Measurements from ENCODE around the gene PHACTR1.

Gene PHACTR1

DNA sequence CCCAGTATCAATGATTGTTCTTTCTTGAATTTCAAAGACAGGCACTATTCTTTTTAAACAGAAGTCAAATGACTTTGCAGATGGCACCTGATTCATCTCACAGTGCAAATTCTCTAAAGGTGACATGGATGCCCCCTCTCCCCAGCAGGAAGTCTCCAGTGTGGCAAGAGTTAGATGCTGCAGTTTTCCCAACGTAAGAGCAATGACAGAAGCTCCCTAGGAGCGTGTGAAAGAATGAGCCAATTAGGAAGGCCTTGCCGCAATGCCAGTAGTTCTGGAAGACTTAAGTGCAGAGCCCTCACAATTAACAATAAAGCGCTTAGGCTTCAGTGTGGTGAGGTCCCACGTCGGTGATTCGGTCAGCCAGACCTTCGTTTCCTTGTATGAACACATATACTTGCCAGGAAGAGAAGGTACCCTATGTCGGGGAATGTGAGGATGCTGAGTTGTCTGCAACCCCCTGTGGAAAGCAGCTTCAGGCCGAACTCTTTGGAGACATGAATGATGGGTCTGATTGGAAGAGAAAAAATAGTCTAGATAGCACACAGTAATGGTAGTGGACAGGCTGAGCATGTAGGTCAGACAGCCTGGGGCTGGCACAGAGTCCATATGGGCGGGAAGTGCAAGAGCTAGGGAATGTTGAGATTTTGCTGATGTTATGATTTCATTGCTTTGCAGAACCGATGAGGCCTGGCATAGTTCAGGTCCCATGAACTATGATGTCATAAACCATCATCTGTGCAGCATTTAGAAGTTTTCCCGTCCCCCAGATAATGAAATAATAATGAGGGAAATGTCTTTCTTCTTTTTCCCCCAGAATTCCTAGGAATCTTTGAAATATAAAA, 132.6 kb downstream of the PHACTR1 start:
- DNase-seq (ENCODE audit: low read depth in 2 of 2) = no peak

GRCh38 chr6:12849809-12850198, 133.2 kb downstream of the PHACTR1 start:
- DNase-seq (ENCODE audit: low read depth in 2 of 2) = no peak

- no peak for DNase-seq (ENCODE audit: low read depth in 2 of 2)
These were observed 134.6 kb downstream of the PHACTR1 start for GRCh38 chr6:12851123-12851695.

- DNase-seq (ENCODE audit: low read depth in 2 of 2) = no peak
These were observed 145.0 kb downstream of the PHACTR1 start for GRCh38 chr6:12861603-12862002.

DNA sequence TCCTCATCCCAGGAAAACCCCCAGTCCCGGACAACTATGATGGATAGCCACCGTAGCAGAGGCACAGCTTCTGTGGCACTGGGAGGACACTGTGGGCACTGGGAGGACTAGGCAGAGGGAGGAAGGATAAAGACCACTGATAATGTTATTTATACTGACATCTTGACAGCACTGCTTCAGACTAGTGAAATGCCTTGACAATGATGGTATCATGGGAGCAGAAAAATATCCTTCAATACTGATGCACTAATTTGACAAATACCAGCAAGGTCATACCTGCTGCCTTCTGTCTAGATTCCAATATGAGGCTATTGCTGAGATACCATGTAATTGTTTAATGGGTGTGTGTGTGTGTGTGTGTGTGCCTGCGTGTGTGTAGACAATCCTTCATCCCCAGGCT, 148.6 kb downstream of the PHACTR1 start:
- no peak for DNase-seq (ENCODE audit: low read depth in 2 of 2)

DNA sequence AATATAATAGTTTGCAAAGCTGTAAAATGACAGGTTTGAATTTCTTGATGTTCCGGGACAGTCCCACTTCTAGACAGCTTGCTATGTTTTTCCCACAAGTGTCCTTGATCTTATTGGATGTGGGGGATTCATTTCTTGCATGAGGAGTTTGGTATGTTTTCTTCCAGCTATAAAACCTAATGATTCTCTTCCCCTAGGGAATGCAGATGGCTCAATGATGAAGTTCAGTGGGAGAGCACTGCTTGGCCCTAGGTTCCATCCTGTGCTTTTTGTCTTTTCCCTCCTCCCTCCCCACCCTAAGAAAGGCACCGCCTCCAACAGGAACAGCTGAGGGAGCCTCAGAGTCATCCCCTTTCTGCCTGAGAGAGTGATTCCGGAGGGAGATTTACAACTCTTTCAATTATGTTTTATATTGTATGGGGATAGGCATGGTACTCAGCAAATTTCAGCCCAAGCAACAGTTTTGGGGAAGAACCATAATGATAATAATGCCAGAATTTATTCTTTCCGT, 149.2 kb downstream of the PHACTR1 start:
- DNase-seq (ENCODE audit: low read depth in 2 of 2) = no peak

- DNase-seq (ENCODE audit: low read depth in 2 of 2) = no peak
These were observed 150.0 kb downstream of the PHACTR1 start for GRCh38 chr6:12866422-12867029.

GRCh38 chr6:12869816-12870432, 153.4 kb downstream of the PHACTR1 start:
- DNase-seq (ENCODE audit: low read depth in 2 of 2) = no peak

DNA sequence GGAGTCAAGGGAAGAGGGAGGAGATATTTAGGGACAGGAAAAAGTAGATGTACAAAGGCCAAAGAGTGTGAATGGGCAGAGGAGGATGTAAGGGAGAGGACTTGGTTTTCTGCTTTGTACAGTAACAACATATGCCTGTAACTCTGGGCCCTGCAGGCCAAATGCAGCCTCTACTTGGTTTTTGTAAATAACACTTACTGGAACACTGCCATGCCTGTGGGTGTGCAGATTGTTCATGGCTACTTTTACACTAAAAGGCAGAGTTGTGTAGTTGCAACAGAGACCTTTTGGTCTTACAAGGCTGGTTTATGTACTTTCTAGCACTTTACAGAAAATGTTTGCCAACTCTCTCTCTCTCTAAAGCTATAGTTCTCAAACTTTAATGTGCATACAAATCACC, 157.1 kb downstream of the PHACTR1 start:
- no peak for DNase-seq (ENCODE audit: low read depth in 2 of 2)

DNA sequence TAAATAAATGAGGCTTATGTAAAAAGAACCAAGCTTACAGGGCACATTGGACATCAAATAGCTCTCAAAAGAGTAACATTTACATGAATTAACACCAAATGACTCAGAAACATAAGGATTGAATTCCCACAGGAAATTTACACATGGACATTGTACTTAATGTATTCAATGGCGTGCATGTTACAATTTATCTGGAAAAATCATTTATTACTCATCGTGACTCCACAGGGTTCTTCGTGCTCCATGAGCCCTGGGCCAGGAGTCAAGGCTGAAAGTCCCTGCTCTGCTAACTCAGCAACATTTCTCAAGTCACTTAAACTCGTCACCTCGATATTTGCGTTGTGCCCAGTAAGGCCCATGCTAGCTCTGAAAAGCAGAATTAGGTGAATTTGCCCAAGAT, 158.5 kb downstream of the PHACTR1 start:
- DNase-seq (ENCODE audit: low read depth in 2 of 2) = no peak

- no peak for DNase-seq (ENCODE audit: low read depth in 2 of 2)
These were observed 162.2 kb downstream of the PHACTR1 start for GRCh38 chr6:12878741-12879140.

GRCh38 chr6:12882761-12883290, 166.3 kb downstream of the PHACTR1 start:
- DNase-seq (ENCODE audit: low read depth in 2 of 2) = no peak

DNA sequence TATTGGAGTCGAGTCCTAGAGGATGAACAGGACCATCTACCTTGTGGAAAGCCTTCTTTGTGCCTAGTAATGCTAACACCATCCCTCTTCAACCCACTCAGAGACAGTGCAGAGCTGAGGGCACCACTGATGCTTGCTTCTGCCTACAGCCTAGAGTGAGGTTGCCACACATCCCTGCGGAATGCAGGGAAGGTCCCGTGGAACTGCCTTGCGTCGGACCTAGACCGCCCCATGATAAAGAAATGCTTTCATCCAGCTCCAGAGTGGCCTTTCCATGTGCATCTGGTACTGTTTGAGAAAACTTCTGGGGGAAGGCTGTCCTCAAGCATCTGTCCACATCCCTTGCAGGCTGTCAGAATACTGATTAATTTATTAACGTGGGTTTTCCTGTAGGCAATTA, 168.4 kb downstream of the PHACTR1 start:
- no peak for DNase-seq (ENCODE audit: low read depth in 2 of 2)

- DNase-seq (ENCODE audit: low read depth in 2 of 2) = no peak
These were observed 170.6 kb downstream of the PHACTR1 start for GRCh38 chr6:12886961-12887775.

GRCh38 chr6:12890171-12890790, 173.7 kb downstream of the PHACTR1 start:
- DNase-seq (ENCODE audit: low read depth in 2 of 2) = no peak

DNA sequence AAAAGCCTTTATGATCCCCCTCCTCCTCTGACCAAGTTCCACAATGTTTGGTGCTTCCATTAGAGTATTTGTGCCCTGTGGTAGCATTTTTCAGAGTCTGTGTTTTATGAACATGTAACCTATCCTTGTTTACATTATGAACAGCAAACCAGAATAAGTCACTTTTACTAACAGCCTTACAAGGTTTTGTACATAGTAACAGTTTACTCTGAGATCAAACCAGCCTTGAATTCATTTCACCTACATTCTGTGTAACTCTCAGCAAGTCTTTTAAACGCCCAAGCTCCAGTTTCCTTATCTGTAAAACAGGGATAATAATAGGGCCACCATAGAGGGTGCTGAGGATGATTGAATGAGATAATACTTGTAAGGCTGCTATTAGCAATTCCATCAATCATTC, 175.0 kb downstream of the PHACTR1 start:
- no peak for DNase-seq (ENCODE audit: low read depth in 2 of 2)

GRCh38 chr6:12892151-12892550, 175.6 kb downstream of the PHACTR1 start:
- DNase-seq (ENCODE audit: low read depth in 2 of 2) = no peak

DNA sequence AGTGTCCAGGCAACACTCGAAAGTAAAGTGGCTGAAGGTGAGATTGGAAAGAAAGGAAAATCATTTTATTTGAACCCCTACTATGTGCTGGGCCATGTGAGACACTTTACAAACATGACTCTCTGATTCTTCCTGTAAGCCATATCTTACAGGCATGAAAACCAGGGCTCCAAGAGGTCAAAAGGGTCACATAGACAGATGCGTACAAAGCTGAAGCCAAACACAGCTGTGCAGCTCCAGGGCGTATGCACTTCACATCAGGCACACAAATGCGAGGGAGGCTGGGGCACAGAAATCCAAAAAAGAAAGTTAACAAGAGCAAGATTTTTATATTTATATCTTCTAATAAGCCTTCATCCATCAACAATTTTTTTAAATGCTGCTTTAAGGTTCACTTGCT, 176.5 kb downstream of the PHACTR1 start:
- DNase-seq (ENCODE audit: low read depth in 2 of 2) = no peak

- DNase-seq (ENCODE audit: low read depth in 2 of 2) = no peak
These were observed 179.2 kb downstream of the PHACTR1 start for GRCh38 chr6:12895721-12896120.

- no peak for DNase-seq (ENCODE audit: low read depth in 2 of 2)
These were observed 179.7 kb downstream of the PHACTR1 start for GRCh38 chr6:12896208-12896733.

- DNase-seq (ENCODE audit: low read depth in 2 of 2) = no peak
These were observed 182.0 kb downstream of the PHACTR1 start for GRCh38 chr6:12898603-12899002.

All from stimulated activated CD8-positive, alpha-beta memory T cell treated with anti-CD3 and anti-CD28 coated beads, Interleukin-7, amount 100 ng/mL, for 4 hours (primary cell).